Measurements from ENCODE around the gene KRTAP19-2.

KRTAP19-2 gene

GRCh38 chr21:30468900-30469714 lies 18.1 kb downstream of the KRTAP19-2 start:
- TF ChIP-seq CTCF (IDR thresholded peaks at IDR 0.05) = no peak

DNA sequence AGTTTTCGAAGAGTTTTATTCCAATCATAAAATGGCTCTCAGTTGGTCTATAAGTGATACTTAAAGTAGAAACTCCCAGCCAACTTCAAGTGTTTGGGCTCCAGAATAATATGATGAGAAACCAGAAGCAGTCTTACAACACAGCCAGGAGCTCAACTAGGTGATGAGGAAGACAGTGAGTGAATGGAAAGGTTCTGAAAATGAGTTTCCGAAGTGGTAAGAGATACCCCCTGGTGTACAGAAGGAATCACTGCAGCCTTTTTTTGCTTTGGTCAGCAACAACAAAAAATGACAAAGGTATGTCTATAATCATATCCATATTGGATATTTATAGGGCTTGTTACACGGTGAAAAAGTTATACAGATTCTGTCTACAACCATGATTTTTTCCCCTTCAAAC lies 23.5 kb downstream of the KRTAP19-2 start:
- Histone ChIP-seq H3K27me3 (no peaks in the 10 kb centered on the region), H3K9me3 (no peaks in the 10 kb centered on the region), H3K36me3 (no peaks in the 10 kb centered on the region), H3K4me1 (no peaks in the 10 kb centered on the region), H3K4me3 (no peak overlapping the region), H3K27ac (no peak overlapping the region)
- intact Hi-C loops (cut with DNase I; ENCODE audit: low total_unique reads) = no loop called here
- DNase-seq = no peak
- peak; percentile 32 to 36 for TF ChIP-seq CTCF (IDR thresholded peaks at IDR 0.05)

More at GRCh38 chr21:30468900-30469714, 18.1 kb downstream of the KRTAP19-2 start:
- Histone ChIP-seq H3K27me3 (no peaks in the 10 kb centered on the region), H3K9me3 (no peaks in the 10 kb centered on the region), H3K36me3 (no peaks in the 10 kb centered on the region), H3K4me3 (no peak overlapping the region), H3K4me1 (no peaks in the 10 kb centered on the region), H3K27ac (no peak overlapping the region)
- intact Hi-C loops (cut with DNase I; ENCODE audit: low total_unique reads) = no loop called here
- DNase-seq = no peak

DNA sequence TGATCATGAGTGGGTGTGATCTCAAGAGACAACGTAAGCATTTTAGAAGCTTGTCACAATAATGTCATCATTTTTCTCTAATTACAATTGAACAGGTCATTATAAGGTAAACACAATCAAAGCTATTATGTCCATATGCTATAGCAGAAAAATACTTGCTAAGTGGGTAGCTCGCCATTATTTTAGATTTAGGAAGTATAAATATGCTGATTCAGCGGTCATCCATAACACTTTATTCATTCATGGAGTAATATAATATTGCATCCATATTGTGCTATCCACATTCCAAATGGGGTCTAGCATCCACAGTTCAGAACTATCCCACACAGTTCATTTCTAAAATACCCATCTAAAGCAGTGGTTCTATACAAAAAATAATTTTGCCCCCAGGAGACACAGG lies 38.7 kb downstream of the KRTAP19-2 start:
- H3K4me3 ChIP-seq = no peak overlapping the region
- no peaks in the 10 kb centered on the region for H3K36me3 ChIP-seq
- H3K27ac ChIP-seq = no peak overlapping the region
- H3K4me1 ChIP-seq = no peaks in the 10 kb centered on the region
- intact Hi-C loops (cut with DNase I; ENCODE audit: low total_unique reads) = no loop called here
- H3K27me3 ChIP-seq = no peaks in the 10 kb centered on the region
- DNase-seq = no peak
- no peaks in the 10 kb centered on the region for H3K9me3 ChIP-seq
- no peak for TF ChIP-seq CTCF (IDR thresholded peaks at IDR 0.05)

DNA sequence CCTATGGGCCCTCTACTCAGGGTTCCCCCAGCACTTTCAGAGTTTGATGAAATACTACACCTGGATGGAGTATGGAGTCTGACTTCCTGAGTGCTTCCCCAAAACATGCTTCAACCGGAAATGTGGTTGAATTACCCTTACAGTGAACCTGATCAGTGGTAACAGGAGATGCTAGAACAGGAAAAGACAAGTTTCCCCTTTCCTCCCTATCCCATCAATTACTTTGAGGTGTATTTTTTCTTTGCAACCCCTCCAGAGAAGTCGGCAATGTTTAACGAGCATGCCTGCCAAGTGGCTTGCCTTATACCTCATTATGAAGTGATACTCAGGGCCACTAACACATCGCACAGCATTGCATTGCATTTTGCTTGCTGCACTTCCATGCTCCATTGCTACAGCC lies 40.2 kb downstream of the KRTAP19-2 start:
- no peaks in the 10 kb centered on the region for H3K4me1 ChIP-seq
- no peaks in the 10 kb centered on the region for H3K9me3 ChIP-seq
- no peaks in the 10 kb centered on the region for H3K27me3 ChIP-seq
- intact Hi-C loops (cut with DNase I; ENCODE audit: low total_unique reads) = no loop called here
- H3K4me3 ChIP-seq = no peak overlapping the region
- H3K36me3 ChIP-seq = no peaks in the 10 kb centered on the region
- no peak overlapping the region for H3K27ac ChIP-seq
- DNase-seq = no peak
- no peak for TF ChIP-seq CTCF (IDR thresholded peaks at IDR 0.05)

GRCh38 chr21:30444204-30444603 lies 43.0 kb downstream of the KRTAP19-2 start:
- no peak for TF ChIP-seq CTCF (IDR thresholded peaks at IDR 0.05)
- intact Hi-C loops (cut with DNase I; ENCODE audit: low total_unique reads) = no loop called here

More at GRCh38 chr21:30444204-30444603, 43.0 kb downstream of the KRTAP19-2 start:
- no peaks in the 10 kb centered on the region for H3K4me1 ChIP-seq
- H3K27me3 ChIP-seq = no peaks in the 10 kb centered on the region
- H3K9me3 ChIP-seq = no peaks in the 10 kb centered on the region
- DNase-seq = no peak
- H3K27ac ChIP-seq = no peak overlapping the region
- H3K4me3 ChIP-seq = no peak overlapping the region
- no peaks in the 10 kb centered on the region for H3K36me3 ChIP-seq

Data from tibial artery (tissue), 4 donors.